Globus pallidus (tissue), 1 donor: Measurements from ENCODE around the gene OGFR.

Experiments
- DNase-seq: peaks from one replicate; pipeline ENCODE4 v3.0.0-alpha.2; 2015; ENCODE audit warnings: low spot score

The OGFR gene

DNA sequence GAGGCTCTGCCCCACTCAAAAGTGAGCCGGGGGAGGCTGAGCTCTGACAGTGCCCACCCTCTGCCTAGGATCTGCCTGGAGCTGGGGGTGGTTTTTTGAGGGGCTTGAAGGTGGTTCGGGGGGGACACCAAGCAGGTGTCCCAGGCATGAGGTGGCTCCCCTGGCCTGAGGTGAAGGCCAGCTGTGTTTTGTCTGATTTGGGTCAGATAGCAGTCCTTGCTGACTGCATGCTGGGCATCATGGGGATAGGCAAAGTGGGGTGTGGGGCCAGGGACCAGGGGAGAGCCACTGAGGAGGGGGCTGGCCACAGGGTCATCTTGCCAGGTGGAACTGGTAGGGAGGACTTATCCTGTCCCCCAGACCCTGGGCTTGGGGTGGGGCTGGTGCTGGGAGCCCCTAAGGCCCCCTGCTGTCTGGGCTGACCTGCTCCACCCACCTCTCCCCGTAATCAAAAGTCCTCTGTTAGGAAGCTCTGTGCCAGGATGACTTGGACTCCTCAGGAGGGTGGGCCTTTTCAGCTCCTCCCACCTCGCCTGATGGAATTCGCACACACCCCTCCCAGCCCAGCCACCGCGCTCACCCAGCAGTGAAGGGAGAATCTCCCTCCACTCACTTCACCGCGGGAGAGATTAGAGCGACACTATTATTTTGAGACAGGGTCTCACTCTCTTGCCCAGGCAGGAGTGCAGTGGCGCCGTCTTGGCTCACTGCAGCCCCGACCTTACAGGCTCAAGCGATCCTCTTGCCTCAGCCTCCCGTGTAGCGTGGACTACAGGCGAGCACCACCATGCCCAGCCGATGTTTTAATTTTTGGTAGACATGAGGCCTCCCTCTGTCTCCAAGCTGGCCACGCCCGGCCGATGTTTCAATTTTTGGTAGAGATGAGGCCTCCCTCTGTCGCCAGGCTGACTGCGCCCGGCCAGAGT, 10.7 kb downstream of the OGFR start:
- no peak for DNase-seq

DNA sequence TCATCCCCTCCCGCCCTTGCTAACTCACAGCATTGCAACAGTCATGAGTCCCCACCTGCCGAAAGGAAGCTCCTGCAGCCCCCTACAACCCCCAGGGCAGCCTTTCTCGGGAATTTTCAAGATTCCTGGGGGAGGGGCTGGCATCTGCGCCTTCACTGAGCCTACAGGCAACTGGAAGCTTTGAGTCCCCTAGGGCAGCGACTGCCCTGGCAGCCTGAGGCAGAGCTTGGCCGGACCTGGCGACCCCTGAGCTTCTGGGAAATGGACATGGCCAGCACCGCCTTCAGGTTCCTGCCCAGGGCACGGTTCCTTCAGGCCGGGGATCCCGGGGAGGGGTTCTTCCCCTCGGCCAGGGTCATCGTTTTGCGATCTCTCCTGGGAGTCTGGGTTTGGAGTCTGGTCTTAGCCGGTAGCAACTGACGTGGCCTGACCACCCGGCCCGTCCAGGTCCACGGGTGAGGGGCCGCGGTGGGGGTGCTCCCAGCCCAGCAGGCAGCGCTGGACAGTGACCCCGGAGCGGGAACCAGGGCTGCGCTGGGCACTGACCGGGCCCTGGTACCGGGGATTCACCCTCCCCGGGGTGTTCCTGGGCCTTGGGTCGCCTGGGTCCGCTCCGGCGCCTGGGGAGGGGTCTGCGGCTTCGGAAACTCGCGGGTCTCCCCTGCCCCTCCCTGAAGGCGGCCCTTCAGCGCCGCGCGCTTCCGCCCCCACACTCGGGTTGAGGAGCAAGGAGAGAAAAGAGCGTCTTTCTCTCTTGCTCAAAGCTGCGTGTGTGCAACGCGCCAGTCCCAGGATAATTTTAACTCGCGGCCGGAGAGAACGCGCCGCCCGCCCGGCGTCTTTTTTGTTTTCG, 11.6 kb downstream of the OGFR start:
- no peak for DNase-seq

DNA sequence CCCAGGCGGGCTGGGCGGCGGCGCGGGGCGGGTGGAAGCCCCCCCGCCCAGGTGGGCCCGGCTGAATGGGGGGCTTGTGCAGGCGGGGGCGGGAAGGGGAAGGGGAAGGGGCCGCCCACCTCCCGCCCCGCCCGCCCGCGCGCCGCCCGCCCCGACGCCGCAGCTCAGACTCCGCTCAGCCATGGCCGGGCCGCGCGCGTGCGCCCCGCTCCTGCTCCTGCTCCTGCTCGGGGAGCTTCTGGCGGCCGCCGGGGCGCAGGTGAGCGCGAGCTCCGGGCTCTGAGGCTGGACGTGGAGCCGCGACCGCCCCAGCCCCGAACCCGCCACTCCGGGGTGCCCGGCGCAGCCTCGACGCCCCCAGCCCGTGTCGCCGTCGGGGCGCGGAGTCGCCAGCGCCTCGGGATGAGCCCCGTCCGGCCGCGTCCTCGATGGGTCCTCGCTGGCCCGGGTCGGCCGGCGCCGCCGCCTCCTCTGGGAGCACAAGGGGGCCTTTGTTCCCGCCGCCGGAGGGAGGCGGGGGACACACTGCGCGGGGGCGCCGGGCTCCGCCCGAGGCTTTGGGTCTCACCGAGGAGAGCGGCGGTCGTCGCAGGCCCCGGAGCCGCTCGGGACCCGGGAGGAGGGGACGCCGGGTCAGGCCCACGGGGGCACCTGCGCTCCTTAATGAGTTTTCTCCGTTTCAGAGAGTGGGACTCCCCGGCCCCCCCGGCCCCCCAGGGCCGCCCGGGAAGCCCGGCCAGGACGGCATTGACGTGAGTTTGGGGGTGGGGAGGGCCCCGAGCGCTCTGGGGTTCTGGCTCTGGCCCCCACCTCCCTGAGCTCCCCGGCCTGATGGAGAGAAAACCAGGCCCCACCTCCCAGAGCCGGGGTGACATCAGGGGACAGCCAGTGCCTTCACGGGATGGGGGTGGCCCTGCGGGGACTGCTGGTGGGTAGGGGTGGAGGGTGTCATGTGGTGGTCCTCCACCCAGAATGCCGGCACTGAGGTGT, 12.5 kb downstream of the OGFR start, which contains the start of gene COL9A3:
TSS of gene COL9A3 (plus strand) at position 167 of the 990 bp plus-strand sequence. CDS start at position 182, 15 bp downstream.
- DNase-seq: peak; percentile 80

DNA sequence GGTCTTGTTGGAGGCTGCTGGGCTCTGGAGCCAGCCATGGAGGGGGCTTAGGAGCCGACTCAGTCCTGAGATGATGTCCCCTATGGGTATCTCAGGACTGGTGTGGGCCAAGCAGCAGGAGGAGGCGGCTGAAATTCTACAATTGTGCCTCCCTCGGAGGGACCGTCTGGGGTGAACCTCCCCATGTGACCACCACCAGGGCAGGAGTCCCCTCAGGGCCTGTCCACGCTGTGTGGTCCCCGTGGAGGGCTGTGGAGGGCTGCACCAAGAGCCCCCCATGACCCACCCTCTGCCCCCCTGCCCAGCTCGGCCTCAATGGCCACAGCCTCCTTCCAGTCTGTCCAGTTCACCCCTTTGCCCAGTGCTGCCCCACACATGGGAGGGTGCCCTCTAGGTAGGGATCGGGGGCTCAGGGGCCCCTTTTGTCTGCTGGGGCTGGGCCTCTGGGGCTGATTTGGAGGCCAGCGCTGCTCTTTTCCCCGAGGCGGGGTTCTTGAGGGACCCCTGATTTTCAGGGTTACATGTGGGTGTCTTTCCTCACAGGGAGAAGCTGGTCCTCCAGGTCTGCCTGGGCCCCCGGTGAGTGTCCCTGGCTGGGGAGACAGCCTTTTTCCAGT, 13.4 kb downstream of the OGFR start:
- DNase-seq: no peak

DNA sequence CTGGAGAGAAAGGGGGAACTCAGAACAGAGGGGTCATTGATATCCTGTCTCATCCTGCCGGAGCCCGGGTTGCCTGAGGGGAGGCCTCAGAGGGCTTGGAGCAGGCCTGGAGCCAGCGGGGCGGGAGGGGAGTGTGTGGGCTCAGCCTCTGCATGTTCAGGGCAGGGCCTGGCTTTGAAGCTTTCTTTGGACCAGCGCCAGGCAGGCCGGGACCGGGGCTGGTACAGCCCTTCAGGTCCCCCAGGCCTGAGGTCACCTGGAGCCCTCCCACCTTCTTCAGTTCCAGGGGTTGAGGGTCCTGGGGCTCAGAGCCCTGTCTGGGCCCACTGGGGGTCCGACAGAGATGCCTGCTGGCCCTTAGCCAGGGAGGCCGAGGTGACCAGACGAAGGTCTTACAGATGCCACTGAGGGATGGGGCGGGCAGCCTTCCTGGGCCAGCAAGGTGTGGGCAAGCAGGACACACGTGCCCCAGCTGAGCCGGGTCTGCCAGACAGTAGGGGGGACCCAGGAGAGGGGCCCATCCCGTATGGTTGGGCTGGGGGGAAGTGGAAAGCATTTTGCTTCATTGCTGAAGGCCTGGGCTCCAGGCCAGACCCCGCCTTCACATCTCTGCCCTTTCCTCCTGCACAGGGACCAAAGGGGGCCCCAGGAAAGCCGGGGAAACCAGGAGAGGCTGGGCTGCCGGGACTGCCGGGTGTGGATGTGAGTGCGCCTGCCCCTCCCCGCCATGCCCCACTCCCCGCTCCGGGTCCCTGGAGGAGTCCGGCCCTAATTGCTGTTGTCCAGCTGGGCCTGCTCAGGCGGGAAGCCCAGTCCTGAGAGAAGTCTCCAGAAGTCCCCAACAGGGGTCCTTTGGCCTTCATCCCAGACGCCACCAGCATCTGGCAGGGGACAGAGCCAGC, 14.2 kb downstream of the OGFR start:
- DNase-seq: peak; percentile 85

DNA sequence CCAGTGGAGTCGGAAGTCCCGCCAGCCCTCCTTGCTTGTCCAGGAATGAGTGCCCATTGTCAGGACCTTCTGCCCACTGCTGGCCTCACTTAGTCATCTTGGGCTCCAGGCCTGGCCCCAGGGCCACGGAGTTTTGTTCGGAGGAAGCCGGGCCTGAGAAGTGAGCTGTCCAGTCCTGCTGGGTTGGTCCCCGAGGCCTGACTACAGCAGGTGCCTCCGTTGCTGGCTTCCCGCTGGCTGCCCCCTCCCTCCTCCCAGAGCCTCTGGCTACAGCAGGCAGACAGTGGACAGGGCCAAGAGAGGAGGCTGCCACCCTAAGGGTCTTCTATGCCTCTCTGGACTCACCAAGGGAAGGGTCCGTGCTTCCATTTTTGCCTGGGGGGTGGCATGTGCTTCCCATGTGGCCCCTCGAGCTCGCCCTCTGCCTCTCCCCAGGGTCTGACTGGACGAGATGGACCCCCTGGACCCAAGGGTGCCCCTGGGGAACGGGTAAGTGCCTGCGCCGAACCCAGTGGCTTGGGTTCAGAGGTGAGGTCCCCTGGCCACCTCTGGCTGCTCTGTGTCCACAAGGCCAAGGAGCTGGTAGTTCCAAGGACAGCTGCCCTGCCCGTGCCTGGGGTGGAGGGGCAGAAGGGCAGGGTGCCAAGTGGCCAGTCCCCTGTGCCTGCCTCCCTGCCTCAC, 15.0 kb downstream of the OGFR start:
- no peak for DNase-seq

DNA sequence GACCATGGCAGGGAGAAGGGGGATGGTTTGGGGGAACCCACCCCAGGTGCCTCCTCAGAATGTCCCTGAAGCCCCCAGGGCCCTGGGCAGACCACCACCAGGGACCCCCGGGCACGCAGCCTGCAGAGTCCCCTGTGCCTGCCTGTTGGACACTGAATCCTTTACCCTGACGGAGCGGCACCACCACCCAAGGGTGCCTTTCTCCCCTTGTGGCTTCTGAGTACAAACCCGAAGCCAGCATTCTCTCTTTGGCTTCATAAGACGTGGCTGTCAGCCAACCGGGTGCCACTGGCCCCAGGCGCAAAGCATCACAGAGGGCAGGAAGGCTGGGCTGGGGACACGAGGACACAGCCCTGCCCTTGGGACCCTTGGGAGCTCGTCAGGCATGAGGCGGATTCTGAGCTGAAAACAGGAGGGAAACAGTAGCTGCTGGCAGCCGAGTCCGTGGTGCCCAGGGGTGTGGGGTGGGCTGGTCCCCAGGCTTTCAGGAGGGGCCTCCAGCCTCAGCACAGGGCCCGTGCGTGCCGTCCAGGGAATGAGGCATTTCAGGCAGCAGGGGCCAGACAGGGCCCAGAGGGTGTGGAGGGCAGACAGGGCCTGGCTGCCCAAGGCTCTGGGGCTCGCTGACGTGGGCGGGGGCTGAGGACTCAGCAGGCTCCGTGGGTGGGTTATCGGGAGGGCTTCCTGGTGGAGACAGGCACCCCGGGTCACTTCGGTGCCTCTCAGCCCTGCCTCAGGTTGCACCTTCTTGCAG, 15.8 kb downstream of the OGFR start:
- DNase-seq: peak; percentile 66

DNA sequence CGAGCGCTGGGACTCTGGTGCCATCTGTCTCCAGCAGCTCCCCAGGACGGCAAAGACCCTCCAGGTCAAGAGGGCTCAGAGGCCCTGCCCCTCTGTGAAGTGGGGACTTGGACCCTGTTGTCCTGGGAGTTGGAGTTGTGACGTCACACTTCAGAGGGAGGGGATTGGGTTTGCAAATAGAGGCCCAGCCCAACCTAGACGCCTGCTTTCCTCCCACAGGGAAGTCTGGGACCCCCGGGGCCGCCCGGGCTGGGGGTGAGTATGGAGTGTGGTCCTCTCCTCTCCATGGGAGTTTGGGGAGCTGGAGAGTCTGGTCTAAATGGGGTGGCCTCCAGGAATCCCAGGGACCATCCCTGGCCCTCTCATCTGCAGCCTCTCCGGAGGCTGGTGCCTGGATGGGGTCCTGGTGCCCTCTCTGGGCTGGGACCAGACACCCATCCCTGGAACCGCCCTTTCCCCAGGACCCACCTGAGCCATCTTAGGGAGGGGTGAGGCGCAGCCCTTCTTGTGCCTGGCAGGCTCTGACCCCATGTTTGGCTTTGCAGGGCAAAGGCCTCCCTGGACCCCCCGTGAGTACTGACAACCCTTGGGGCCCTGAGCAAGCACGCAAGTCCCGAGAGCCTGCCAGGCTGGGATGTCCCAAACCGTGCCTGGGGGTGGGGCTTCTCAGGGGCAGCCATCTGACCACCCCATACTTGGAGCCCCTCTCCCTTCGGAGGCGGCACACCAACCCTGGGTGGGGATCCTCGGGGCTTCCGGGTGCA, 16.5 kb downstream of the OGFR start:
- no peak for DNase-seq

DNA sequence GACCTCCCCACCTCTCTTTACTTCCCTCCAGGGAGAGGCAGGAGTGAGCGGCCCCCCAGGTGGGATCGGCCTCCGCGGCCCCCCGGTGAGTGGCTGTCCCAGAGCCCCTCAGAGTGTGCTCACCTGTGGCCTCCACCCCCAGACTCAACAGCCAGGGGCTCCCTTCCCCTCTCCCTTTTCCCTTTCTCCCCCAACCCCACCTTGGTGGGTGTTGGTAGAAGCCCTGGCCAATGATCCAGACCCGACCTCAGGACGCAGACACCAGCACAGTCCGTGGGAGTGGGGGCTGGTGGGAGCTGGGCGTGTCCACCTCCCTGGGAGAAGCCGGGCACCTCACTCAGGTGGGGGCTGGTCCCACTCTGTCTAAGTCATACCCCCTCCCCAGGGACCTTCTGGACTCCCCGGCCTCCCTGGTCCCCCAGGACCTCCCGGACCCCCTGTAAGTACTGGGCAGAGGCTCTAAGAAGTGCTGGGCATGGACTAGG, 17.1 kb downstream of the OGFR start:
- no peak for DNase-seq

DNA sequence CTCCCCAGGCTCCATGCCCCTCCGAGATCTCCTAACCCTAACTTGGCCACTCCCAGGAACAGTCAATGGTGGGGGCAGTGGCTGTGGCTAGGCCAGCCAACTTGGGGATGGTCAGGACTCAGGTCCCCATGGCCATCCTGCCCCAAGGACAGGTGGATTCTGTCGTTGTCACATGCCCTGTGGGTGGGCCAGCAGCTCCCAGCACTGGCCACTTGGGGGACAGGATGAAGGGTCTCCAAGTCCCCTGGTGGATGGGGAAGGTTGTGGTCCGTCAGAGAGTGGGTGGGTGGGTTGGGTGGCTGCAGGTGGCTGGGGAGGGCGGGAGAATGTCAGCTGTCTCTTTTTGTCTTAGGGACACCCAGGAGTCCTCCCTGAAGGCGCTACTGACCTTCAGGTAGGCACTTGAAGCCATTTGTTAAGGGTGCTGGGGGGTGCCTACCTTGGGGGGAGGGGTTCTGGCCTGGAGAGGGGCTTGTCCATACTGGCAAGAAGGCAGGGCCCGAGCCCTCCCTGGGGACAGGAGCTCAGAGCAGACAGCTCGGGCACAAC, 17.7 kb downstream of the OGFR start:
- no peak for DNase-seq

DNA sequence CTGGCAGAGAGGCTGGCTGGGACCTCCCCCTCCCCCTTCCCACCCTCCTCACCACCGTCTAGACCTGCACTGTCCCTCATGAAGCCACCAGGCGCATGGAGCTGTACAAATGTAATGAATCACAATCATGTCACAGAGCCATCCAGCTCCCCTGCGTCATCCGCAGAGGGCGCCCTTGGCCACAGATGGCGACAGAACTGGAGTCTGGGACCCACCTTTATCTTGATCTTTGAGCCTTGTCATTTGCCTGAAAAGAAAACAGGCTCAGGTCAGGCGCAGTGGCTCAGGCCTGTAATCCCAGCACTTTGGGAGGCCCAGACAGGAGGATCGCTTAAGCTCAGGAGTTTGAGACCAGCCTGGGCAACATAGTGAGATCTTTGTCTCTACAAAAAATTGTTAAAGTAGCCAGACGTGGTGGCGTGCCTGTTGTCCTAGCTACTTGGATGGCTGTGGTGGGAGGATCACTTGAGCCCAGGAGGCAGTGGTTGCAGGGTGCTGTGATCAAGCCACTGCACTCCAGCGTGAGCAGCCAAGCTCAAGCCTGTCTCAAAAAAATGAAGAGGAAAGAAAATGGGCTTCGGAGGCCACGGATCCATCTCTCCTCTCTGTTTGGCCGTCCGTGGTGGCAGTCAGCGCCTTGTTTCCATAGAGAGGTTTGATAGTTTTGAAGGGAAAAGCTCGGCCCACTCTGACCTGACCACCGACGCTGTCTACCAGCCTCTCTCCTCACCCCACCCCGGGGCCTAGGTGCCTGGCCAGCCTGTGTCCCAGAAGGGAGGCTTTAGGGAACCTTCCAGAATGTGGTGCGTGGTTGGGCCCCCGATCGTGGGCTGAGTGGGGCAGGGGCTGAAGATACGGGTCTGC, 18.4 kb downstream of the OGFR start:
- DNase-seq: peak; percentile 51

DNA sequence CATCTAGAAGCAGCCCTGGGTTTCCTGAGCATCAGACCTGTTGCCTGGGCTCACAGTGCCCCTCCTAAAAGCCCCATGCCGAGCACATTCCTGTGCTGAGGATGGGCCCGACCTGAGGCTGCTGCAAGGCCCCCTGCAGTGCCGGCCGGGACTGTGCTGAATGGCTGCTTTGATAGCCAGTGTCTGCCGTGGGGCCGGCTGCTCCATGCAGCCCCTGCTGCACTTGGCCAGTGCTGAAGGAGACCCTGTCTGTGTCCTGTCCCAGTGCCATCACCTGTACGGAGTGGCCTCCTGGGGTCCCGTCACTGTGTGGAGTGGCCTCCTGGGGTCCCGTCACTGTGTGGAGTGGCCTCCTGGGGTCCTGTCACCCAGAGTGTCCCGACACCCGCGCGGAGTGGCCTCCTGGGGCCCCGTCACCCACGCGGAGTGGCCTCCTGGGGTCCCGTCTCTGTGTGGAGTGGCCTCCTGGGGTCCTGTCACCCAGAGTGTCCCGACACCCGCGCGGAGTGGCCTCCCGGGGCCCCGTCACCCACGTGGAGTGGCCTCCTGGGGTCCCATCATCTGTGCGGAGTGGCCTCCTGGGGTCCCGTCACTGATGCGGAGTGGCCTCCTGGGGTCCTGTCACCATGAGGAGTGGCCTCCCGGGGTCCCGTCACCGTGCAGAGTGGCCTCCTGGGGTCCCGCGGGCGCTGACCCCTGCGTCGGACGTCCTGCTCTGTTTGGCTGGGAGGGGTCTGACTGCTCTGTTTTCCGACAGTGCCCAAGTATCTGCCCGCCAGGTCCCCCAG, 19.2 kb downstream of the OGFR start:
- no peak for DNase-seq

DNA sequence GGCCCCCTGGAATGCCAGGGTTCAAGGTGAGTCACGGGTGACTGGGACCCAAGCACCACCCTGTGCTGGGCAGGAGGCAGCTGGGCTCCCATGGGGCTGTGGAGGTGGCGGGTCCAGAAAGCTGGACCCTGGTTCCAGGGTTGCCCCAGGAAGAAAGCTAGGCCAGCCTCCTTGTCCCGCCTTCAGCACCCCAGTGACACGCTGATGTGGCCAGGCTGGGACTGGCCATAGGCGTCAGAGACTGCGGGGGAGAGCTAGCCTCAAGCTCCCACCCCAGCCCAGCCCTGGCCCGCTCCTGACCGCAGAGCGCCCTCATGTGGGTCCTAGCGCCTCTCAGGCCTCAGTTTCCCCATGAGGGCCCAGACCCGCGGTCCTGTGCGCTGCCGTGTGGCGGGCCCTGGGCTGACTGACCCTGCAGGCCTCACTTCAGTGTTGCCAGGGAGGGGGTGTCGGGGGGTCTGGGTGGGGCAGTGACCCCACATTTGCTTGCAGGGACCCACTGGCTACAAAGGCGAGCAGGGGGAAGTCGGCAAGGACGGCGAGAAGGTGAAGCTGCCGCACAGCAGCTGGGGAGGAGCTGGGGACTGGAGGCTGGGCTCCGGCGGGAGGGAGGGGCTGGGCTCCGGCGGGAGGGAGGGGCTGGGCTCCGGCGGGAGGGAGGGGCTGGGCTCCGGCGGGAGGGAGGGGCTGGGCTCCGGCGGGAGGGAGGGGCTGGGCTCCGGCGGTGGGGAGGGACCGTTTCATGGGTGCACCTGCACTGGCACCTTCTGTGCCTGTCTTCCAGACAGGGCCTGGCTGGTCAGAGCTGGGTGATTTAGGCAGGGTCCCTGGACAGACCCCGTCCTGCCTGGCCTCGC, 20.1 kb downstream of the OGFR start:
- no peak for DNase-seq

DNA sequence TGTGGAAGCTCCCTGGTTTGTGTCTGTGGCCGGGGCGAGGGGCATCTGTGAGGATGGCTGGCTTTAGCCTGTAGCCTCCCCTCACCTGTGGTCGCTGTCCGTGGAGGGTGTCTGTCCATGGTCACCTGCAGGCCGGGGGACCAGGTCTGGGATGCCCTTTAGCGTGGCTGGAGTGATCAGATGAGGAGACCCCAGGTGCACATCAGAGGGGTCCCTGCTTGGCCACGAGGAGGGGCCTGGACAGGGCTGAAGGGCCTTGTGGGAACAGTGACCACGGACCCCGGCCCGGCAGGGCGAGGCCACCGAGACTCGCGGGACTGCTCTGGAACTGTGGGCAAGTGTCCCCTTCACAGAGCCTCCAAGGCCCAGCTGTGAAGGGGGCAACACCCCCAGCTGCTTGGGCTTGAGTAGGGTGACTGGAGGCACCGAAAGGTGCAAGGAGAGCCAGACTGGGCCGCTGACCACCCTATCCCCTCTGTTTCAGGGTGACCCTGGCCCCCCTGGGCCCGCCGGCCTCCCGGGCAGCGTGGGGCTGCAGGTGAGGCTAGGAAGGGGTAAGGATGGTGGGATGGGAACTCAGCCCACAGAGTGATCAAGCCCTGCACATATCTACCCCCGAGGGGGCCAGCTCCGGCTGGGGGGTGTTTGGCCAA, 20.8 kb downstream of the OGFR start:
- DNase-seq: no peak
